AG10803 (cell line): ENCODE data around the gene IGFALS.

Source experiments
- DNase-seq: peaks from one replicate; pipeline ENCODE4 v3.0.0; 2010; ENCODE audit warnings: low read depth
- H3K4me3 ChIP-seq: 2 replicates; pipeline ENCODE4 v1.5.1; 2011; ENCODE audit warnings: mild to moderate bottlenecking, low read length, control low read depth
- TF ChIP-seq, protein P1 (sequence below): conservative IDR thresholded peaks from 2 replicates; pipeline ENCODE4 v1.5.1; 2011; ENCODE audit warnings: mild to moderate bottlenecking, low read length, control low read depth, inconsistent platforms

The IGFALS gene

GRCh38 chr16:1828645-1829410 lies 35.3 kb upstream of the IGFALS start:
- TF ChIP-seq, protein P1, sequence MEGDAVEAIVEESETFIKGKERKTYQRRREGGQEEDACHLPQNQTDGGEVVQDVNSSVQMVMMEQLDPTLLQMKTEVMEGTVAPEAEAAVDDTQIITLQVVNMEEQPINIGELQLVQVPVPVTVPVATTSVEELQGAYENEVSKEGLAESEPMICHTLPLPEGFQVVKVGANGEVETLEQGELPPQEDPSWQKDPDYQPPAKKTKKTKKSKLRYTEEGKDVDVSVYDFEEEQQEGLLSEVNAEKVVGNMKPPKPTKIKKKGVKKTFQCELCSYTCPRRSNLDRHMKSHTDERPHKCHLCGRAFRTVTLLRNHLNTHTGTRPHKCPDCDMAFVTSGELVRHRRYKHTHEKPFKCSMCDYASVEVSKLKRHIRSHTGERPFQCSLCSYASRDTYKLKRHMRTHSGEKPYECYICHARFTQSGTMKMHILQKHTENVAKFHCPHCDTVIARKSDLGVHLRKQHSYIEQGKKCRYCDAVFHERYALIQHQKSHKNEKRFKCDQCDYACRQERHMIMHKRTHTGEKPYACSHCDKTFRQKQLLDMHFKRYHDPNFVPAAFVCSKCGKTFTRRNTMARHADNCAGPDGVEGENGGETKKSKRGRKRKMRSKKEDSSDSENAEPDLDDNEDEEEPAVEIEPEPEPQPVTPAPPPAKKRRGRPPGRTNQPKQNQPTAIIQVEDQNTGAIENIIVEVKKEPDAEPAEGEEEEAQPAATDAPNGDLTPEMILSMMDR = no peak
- DNase-seq = no peak
- peak overlapping the region; percentile 99 for H3K4me3 ChIP-seq

DNA sequence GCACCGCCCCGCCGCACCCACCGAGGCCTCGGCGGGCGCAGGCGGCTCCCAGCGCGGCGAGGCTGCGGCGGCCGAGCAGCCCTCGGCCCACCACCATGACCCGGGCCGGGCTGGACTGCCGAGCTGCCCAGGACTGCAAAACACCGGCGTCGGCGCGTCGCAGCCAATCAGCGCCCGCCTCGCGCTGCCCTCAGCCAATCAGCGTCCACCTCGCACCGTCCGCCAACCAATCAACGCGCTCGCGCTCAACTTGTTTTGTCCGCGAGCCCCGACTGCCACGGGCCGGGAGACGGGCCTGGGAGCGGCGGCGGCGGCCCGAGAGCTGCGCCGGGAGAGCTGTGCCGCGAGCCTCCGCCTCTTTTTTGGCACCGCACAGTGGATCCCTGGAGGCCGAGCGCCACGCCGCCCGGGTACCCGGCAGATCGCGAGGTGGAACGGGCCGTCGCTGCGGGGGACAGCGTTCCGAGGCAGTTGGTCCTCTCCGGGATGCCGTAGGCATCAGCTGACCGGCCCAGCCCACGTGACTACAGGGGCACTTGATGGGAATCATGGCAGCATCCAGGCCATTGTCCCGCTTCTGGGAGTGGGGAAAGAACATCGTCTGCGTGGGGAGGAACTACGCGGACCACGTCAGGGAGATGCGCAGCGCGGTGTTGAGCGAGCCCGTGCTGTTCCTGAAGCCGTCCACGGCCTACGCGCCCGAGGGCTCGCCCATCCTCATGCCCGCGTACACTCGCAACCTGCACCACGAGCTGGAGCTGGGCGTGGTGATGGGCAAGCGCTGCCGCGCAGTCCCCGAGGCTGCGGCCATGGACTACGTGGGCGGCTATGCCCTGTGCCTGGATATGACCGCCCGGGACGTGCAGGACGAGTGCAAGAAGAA lies 33.4 kb upstream of the IGFALS start, which contains the start of the genes FAHD1 and HAGH:
FAHD1 (plus strand) TSS at position 516 of the 883 bp plus-strand sequence; CDS start at position 549, 33 bp downstream.
HAGH (minus strand) TSS at position 135 of the 883 bp plus-strand sequence; CDS start at position 97, 38 bp downstream.
- peak within 1 kb of the TSS; percentile 99 for H3K4me3 ChIP-seq
- TF ChIP-seq, protein P1 = no peak
- peak; percentile 96 for DNase-seq

GRCh38 chr16:1825864-1826690 lies 32.6 kb upstream of the IGFALS start:
- TF ChIP-seq, protein P1 = no peak
- H3K4me3 ChIP-seq = peak overlapping the region; percentile 99
- peak; percentile 13 for DNase-seq

GRCh38 chr16:1825381-1825863 lies 31.9 kb upstream of the IGFALS start:
- H3K4me3 ChIP-seq = peak overlapping the region; percentile 99

GRCh38 chr16:1823821-1824220 lies 30.3 kb upstream of the IGFALS start:
- TF ChIP-seq, protein P1 = 0 out of 2 replicates have a peak, but pooled peaks have one; percentile 4
- peak; percentile 20 for DNase-seq
- no peak overlapping the region for H3K4me3 ChIP-seq

More at GRCh38 chr16:1825381-1825863, 31.9 kb upstream of the IGFALS start:
- DNase-seq = no peak
- TF ChIP-seq, protein P1 = no peak

DNA sequence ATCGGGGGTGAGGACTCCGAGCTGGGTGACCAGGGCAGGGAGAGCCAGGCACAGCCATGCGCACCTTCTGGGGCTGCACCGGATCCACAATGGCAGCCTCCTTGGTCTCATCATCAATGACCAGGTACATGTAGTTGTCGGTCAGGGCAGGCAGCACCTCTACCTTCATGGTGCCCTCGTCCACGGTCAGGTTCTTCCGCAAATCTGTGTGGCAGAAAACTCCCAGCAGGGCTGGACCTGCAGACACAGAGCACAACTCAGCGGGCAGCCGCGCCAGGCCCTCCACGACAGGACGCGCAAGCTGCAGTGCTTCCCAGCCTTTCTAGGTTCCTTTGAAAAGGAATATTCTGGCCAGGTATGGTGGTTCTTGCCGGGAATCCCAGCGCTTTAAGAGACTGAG lies 29.3 kb upstream of the IGFALS start:
- TF ChIP-seq, protein P1 = no peak
- DNase-seq = no peak
- no peak overlapping the region for H3K4me3 ChIP-seq
